Retinal pigment epithelial cell (primary cell): Measurements from ENCODE around the gene LTN1.

Experiments
- DNase-seq: peaks from one replicate; pipeline ENCODE4 v3.0.0-alpha.2; 2010; ENCODE audit warnings: low read depth
- H3K4me3 ChIP-seq: 2 replicates; pipeline ENCODE4 v1.5.1; 2011; ENCODE audit warnings: mild to moderate bottlenecking, low read length, control low read depth, moderate library complexity
- TF ChIP-seq, protein P1 (sequence below): conservative IDR thresholded peaks from 2 replicates; pipeline ENCODE4 v1.5.1; 2011; ENCODE audit warnings: low read depth, low read length, control low read depth, inconsistent platforms

LTN1 gene

GRCh38 chr21:28949318-28949717 is 43.4 kb downstream of the LTN1 start:
- no peak for DNase-seq
- no peak overlapping the region for H3K4me3 ChIP-seq
- TF ChIP-seq, protein P1, sequence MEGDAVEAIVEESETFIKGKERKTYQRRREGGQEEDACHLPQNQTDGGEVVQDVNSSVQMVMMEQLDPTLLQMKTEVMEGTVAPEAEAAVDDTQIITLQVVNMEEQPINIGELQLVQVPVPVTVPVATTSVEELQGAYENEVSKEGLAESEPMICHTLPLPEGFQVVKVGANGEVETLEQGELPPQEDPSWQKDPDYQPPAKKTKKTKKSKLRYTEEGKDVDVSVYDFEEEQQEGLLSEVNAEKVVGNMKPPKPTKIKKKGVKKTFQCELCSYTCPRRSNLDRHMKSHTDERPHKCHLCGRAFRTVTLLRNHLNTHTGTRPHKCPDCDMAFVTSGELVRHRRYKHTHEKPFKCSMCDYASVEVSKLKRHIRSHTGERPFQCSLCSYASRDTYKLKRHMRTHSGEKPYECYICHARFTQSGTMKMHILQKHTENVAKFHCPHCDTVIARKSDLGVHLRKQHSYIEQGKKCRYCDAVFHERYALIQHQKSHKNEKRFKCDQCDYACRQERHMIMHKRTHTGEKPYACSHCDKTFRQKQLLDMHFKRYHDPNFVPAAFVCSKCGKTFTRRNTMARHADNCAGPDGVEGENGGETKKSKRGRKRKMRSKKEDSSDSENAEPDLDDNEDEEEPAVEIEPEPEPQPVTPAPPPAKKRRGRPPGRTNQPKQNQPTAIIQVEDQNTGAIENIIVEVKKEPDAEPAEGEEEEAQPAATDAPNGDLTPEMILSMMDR, result no peak

DNA sequence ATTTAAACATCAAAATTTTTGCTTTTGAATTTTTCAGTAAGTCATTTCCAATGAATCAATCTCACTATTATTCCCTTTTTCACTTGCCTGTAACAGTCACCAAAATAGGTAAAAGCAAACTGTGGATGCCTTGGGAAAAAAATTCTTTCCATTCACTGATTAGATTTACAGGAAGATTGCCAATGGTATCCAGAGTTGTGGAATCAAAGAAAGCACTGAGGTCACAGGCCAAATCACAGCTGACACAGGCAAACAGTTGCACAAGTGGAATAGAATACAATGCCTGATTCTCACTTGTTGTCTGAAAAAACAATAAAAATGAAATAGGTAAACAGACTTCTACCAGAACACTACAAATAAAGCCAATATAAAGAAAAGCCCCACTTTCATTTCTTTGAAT is 48.4 kb downstream of the LTN1 start:
- H3K4me3 ChIP-seq, result no peak overlapping the region
- no peak for DNase-seq

DNA sequence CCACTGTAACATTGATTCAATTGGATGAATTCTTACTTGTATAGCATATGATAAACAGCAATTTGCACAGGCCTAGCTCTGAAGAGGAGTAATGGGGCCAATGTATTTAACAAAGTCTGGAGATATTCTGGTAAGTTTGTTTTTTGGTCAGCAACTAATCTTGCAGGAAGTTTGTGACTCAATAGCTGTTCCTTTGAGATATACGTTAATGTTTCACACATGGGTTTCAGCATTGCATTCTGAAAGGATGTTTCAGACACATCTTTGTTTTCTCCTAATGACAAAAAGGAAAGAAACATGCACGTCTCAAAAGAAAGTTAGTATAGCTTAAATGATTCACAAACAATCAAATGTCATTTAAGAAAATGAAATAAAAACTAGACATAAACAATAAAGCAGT is 49.0 kb downstream of the LTN1 start:
- DNase-seq, result no peak
- TF ChIP-seq, protein P1, result no peak
- no peak overlapping the region for H3K4me3 ChIP-seq

More for the DNA sequence above, 48.4 kb downstream of the LTN1 start:
- TF ChIP-seq, protein P1, result no peak

DNA sequence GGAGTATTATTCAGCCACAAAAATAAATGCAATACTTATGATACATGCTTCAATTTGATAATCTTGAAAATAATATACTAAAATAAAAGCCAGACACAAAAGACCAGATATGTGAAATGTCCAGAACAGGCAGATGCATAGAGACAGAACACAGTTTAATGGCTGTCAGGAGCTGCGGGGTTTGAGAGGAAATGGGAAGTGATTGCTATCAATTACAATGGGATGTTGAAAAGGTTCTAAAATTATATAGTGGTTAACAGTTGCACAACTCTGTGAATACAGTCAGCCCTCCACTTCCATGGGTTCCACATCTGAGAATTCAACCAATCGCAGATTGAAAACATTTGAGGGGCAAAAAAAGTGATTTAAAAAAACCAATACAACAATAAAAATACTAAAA is 54.0 kb downstream of the LTN1 start:
- no peak for DNase-seq
- TF ChIP-seq, protein P1, result no peak
- no peak overlapping the region for H3K4me3 ChIP-seq

DNA sequence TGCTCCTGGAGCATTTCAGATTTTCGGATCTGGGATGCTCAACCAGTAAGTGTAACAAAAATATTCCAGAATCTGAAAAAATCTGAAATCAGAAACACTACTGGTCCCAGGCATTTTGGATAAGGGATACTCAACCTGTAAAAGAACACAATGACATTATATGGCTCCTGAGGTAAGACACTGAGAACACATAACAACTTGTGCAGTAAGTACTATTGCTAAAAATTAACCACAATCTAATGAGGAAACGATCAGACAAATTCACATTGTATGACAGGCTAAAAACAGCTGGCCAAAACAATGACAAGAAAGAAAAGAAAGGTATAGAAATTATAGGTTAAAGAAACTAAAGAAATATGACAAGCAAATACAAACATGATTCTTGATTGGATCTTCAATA is 54.9 kb downstream of the LTN1 start:
- no peak for DNase-seq
- TF ChIP-seq, protein P1, result no peak
- no peak overlapping the region for H3K4me3 ChIP-seq

- TF ChIP-seq, protein P1, result no peak
- no peak overlapping the region for H3K4me3 ChIP-seq
- DNase-seq, result no peak
Measured at GRCh38 chr21:28936721-28937120, 56.0 kb downstream of the LTN1 start.

DNA sequence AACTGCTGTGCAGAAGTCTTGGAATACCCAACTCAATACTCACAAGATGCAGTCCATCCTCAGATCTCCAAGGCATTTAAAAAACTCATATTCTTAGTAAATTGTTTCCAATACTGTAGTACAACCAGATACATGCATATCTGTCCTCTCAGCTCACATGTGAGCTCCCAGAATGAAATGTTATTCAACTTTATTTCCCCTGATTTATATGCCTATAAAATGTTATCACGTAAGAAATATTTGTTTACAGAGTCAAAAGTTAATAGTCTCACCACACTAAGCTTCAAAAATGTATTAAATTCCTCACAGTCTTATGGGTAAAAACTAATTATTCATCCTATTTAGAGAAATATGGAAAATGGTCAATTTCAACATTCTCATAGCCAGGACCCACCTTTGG is 56.6 kb downstream of the LTN1 start:
- no peak for DNase-seq
- TF ChIP-seq, protein P1, result no peak
- no peak overlapping the region for H3K4me3 ChIP-seq
